ENCODE data around the gene GALNT9.

The GALNT9 gene

DNA sequence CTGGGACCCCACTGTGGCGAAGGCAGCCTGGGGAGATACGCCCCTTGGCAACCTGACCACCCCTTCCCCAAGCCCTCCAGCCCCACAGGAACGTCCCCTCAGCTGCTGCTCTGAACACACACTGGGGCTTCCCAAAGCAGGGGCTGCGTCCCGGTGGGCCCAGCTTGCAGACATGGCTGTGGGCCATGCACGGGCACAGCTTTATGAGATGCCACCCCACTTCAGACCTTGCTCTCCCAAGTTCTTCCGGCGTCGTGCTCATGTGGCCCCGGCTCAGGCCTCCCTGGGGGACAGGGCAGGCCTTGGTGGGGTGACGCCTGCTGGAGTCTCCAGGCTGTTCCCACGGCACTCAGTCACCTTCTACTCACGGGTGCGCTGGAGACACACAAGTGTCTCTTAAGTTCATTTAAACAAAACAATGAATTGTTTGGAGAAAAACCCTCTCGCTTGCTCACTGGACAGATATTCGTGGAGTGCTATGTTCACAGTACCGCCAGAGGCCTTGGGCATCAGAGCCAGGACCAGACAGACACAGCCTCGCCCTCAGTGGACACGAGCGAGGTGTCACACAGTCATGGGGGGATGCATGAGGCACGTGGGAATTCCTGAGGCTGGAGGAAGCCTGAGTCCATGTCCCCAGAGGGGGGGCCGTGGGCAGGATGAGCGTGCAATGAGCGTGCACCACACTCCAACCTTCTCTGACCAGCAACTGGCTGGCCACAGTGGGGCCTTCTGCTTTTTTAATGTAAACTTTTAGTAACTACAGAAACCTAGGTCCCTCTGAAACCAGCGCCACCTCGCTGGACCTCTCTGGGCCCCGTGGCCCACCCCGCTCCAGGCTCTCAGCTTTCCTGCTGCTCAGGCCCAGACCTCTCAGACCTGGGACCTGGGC lies 4.3 kb downstream of the GALNT9 start:
- H3K27me3 ChIP-seq (ENCODE audit: low read depth, low read length) = no peaks in the 10 kb centered on the region

DNA sequence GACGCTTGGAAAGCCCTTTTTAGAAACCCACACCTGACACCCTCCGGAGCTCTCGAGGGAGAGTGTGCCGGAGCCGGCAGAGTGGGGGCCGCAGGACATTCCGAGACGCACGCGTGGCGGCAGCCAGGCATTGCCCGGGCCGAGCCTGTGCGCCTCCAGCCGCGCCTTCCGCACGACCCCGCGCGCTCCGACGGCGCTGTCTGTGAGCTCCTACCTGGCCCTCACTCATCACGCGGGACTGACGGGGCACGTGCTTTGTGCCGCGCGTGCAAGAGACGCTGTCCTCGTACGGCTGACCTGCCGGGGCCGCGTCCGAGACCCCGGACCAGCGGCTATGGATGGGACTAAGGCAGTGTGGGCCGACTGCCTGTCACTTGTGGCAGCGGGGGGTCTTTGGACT lies 5.2 kb downstream of the GALNT9 start:
- no peaks in the 10 kb centered on the region for H3K9me3 ChIP-seq (ENCODE audit: insufficient read depth, low read length)
- H3K4me1 ChIP-seq (ENCODE audit: low read length) = no peaks in the 10 kb centered on the region
- H3K79me2 ChIP-seq (ENCODE audit: low read length) = no peaks in the 10 kb centered on the region
- H4K20me1 ChIP-seq (ENCODE audit: insufficient read depth, low read length) = no peaks in the 10 kb centered on the region
- H3K27ac ChIP-seq (ENCODE audit: low read length) = no peak overlapping the region
- H3K4me2 ChIP-seq (ENCODE audit: low read length) = no peak overlapping the region
- H3K27me3 ChIP-seq (ENCODE audit: low read depth, low read length) = no peaks in the 10 kb centered on the region
- H3K9ac ChIP-seq (ENCODE audit: low read length) = no peak overlapping the region
- no peak overlapping the region for H3K4me3 ChIP-seq (ENCODE audit: low read length)
- H3K36me3 ChIP-seq (replicated peaks; ENCODE audit: low read depth, low read length) = no peaks in the 10 kb centered on the region
- TF ChIP-seq, protein P1, sequence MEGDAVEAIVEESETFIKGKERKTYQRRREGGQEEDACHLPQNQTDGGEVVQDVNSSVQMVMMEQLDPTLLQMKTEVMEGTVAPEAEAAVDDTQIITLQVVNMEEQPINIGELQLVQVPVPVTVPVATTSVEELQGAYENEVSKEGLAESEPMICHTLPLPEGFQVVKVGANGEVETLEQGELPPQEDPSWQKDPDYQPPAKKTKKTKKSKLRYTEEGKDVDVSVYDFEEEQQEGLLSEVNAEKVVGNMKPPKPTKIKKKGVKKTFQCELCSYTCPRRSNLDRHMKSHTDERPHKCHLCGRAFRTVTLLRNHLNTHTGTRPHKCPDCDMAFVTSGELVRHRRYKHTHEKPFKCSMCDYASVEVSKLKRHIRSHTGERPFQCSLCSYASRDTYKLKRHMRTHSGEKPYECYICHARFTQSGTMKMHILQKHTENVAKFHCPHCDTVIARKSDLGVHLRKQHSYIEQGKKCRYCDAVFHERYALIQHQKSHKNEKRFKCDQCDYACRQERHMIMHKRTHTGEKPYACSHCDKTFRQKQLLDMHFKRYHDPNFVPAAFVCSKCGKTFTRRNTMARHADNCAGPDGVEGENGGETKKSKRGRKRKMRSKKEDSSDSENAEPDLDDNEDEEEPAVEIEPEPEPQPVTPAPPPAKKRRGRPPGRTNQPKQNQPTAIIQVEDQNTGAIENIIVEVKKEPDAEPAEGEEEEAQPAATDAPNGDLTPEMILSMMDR (IDR thresholded peaks at IDR 0.05; ENCODE audit: low read depth, low read length) = no peak
- TF ChIP-seq EZH2phosphoT487 (IDR thresholded peaks at IDR 0.05; ENCODE audit: low read depth) = no peak
- H2AFZ ChIP-seq (ENCODE audit: low read depth, low read length) = no peak overlapping the region

More for the DNA sequence above, 4.3 kb downstream of the GALNT9 start:
- Histone ChIP-seq H3K36me3 (replicated peaks; ENCODE audit: low read depth, low read length) (no peaks in the 10 kb centered on the region), H3K4me1 (ENCODE audit: low read length) (no peaks in the 10 kb centered on the region), H4K20me1 (ENCODE audit: insufficient read depth, low read length) (no peaks in the 10 kb centered on the region), H3K4me3 (ENCODE audit: low read length) (no peak overlapping the region), H3K27ac (ENCODE audit: low read length) (no peak overlapping the region), H3K9me3 (ENCODE audit: insufficient read depth, low read length) (no peaks in the 10 kb centered on the region), H2AFZ (ENCODE audit: low read depth, low read length) (no peak overlapping the region), H3K79me2 (ENCODE audit: low read length) (no peaks in the 10 kb centered on the region), H3K9ac (ENCODE audit: low read length) (no peak overlapping the region), H3K4me2 (ENCODE audit: low read length) (no peak overlapping the region)
- TF ChIP-seq EZH2phosphoT487 (IDR thresholded peaks at IDR 0.05; ENCODE audit: low read depth) = no peak

DNA sequence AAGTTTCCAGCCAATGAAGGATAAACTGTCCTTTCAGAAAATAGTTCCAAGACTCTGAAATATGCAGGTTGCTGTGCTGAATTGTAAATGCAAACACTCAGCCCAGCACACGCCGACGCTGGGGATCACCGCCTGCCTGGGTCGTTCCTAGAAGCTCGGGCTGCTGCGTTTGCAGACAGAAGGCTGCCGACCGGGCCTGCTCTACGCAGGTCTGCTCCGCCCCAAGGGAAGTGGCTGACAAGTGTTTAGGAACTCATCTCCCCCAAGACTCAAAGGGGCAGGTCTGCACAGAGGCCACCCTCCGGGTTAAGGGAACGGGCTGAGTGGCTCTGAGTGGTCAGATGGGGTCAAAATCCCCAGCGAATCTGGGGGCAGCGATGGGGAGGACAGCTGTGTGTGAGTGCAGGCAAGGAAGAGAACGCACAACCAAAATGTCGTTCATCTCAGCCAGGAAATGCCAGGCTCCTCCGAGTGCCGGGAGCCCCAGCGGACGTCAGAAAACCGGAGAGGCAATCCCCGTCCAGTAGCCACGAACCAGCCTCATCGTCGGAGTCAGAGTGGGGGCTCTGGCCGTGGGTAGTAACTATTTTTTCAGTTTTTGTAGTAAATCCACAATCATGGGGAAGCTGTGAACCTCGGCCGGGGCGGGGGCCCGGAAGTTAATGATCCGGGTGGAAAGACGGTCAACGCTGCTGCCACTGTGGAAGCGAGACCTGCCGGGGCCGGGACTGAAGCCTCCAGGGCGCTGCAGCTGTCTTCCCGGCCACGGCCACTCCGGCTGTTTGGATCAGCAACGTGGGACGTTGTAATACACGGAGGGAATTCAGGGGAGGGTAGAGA lies 6.0 kb downstream of the GALNT9 start:
- no peak overlapping the region for H3K27ac ChIP-seq (ENCODE audit: low read length)
- no peaks in the 10 kb centered on the region for H3K27me3 ChIP-seq (ENCODE audit: low read depth, low read length)
- H3K4me2 ChIP-seq (ENCODE audit: low read length) = no peak overlapping the region
- no peaks in the 10 kb centered on the region for H3K9me3 ChIP-seq (ENCODE audit: insufficient read depth, low read length)
- H4K20me1 ChIP-seq (ENCODE audit: insufficient read depth, low read length) = no peaks in the 10 kb centered on the region
- no peaks in the 10 kb centered on the region for H3K4me1 ChIP-seq (ENCODE audit: low read length)
- no peak overlapping the region for H3K4me3 ChIP-seq (ENCODE audit: low read length)
- no peak overlapping the region for H2AFZ ChIP-seq (ENCODE audit: low read depth, low read length)
- TF ChIP-seq, protein P1 (IDR thresholded peaks at IDR 0.05; ENCODE audit: low read depth, low read length) = no peak
- no peak for TF ChIP-seq EZH2phosphoT487 (IDR thresholded peaks at IDR 0.05; ENCODE audit: low read depth)
- H3K9ac ChIP-seq (ENCODE audit: low read length) = no peak overlapping the region
- H3K36me3 ChIP-seq (replicated peaks; ENCODE audit: low read depth, low read length) = no peaks in the 10 kb centered on the region
- no peaks in the 10 kb centered on the region for H3K79me2 ChIP-seq (ENCODE audit: low read length)

DNA sequence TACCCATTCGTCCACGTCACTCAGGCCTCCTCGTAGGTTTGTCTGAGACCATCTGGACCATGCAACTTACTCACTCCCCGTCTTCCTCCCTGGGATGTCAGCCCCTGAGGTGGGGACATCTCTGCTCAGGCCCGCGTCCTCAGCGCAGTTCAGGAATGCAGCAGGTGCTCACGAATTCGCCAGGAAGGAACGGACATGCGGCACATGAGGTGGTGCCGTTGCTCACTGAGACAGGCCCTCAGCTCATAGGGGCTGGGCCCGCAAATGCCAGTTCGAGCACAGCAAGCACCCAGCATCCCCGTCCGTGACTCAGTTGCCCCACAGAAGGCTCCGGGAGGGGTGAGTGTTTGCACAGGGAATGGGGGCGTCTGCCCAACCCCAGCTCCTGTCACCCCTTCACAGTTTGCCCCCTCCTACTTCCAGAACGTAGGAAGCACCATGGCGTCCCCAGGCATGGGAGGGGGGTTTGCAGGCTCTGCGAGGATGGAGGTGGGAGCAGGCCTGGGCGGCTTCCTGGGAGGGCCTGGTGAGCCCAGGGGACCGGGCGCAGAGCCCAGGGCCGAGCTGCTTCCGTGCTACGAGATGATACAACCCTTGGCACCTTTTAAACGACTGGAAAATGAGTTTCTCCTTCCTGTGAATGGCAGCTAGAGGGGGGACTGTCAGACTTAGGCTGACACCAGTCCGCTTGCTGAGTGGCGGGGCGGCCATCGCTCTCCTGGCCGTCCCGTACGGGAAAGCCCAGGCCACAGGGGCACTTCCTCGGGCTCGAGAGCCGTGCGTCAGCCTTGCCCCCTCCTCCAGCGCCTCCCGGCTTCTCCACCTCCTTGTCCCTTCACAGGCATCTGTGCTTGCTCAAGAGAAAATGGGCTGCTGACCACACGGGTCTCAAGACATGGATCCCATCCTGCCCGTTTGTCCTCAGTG lies 6.9 kb downstream of the GALNT9 start:
- H4K20me1 ChIP-seq (ENCODE audit: insufficient read depth, low read length) = no peaks in the 10 kb centered on the region
- no peak overlapping the region for H3K9ac ChIP-seq (ENCODE audit: low read length)
- H3K9me3 ChIP-seq (ENCODE audit: insufficient read depth, low read length) = no peaks in the 10 kb centered on the region
- H3K4me2 ChIP-seq (ENCODE audit: low read length) = no peak overlapping the region
- no peaks in the 10 kb centered on the region for H3K4me1 ChIP-seq (ENCODE audit: low read length)
- no peaks in the 10 kb centered on the region for H3K36me3 ChIP-seq (replicated peaks; ENCODE audit: low read depth, low read length)
- no peak overlapping the region for H3K4me3 ChIP-seq (ENCODE audit: low read length)
- no peaks in the 10 kb centered on the region for H3K79me2 ChIP-seq (ENCODE audit: low read length)
- H3K27ac ChIP-seq (ENCODE audit: low read length) = no peak overlapping the region
- no peaks in the 10 kb centered on the region for H3K27me3 ChIP-seq (ENCODE audit: low read depth, low read length)
- no peak for TF ChIP-seq EZH2phosphoT487 (IDR thresholded peaks at IDR 0.05; ENCODE audit: low read depth)
- TF ChIP-seq, protein P1 (IDR thresholded peaks at IDR 0.05; ENCODE audit: low read depth, low read length) = no peak
- H2AFZ ChIP-seq (ENCODE audit: low read depth, low read length) = no peak overlapping the region

Measured in OCI-LY3 (cell line).